Stimulated activated naive CD8-positive, alpha-beta T cell treated with anti-CD3 and anti-CD28 coated beads, Interleukin-15, Interleukin-2, amounts not matched to agents 100 ng/mL and 50 ng/mL, for 24 hours (primary cell): ENCODE data around the gene P2RX4.
"Not testable (repeated sequence)": the region's sequence is repeated elsewhere in the genome, so short reads cannot be mapped to it uniquely, and the experiment has no call there.

Experiments
- H3K27ac Mint-ChIP-seq: one replicate; pipeline ENCODE4 v1.8.0; 2021; ENCODE audit warnings: mild to moderate bottlenecking, mixed read lengths
- H3K27me3 Mint-ChIP-seq: one replicate; pipeline ENCODE4 v1.8.0; 2021; ENCODE audit warnings: mixed read lengths
- H3K36me3 Mint-ChIP-seq: one replicate; pipeline ENCODE4 v1.8.0; 2021; ENCODE audit warnings: low read depth, mixed read lengths
- H3K4me1 Mint-ChIP-seq: one replicate; pipeline ENCODE4 v1.8.0; 2021; ENCODE audit warnings: low read depth, mixed read lengths
- H3K4me3 Mint-ChIP-seq: one replicate; pipeline ENCODE4 v1.8.0; 2021; ENCODE audit warnings: mild to moderate bottlenecking, mixed read lengths
- H3K9me3 Mint-ChIP-seq: one replicate; pipeline ENCODE4 v1.8.0; 2021; ENCODE audit warnings: mixed read lengths

The P2RX4 gene

GRCh38 chr12:121257704-121258449 lies 47.9 kb downstream of the P2RX4 start:
- H3K36me3 Mint-ChIP-seq, result peaks cover 73% of the 10 kb centered on the region
- H3K27me3 Mint-ChIP-seq, H3K27ac Mint-ChIP-seq, H3K9me3 Mint-ChIP-seq, H3K4me3 Mint-ChIP-seq, H3K4me1 Mint-ChIP-seq: not testable (repeated sequence)

- no peaks in the 10 kb centered on the region for H3K4me1 Mint-ChIP-seq
- no peak overlapping the region for H3K27ac Mint-ChIP-seq
- H3K4me3 Mint-ChIP-seq, result no peak overlapping the region
- H3K27me3 Mint-ChIP-seq, result no peaks in the 10 kb centered on the region
- H3K36me3 Mint-ChIP-seq, result peaks cover 69% of the 10 kb centered on the region
- H3K9me3 Mint-ChIP-seq, result no peaks in the 10 kb centered on the region
These were observed 49.1 kb downstream of the P2RX4 start for GRCh38 chr12:121259074-121259473.

- Mint-ChIP-seq H3K27me3 (no peaks in the 10 kb centered on the region), H3K9me3 (no peaks in the 10 kb centered on the region), H3K4me3 (no peak overlapping the region), H3K27ac (no peak overlapping the region), H3K4me1 (no peaks in the 10 kb centered on the region), H3K36me3 (peaks cover 61% of the 10 kb centered on the region)
These were observed 50.2 kb downstream of the P2RX4 start for GRCh38 chr12:121260091-121260490.

GRCh38 chr12:121261398-121261797 lies 51.5 kb downstream of the P2RX4 start:
- no peak overlapping the region for H3K27ac Mint-ChIP-seq
- no peaks in the 10 kb centered on the region for H3K27me3 Mint-ChIP-seq
- H3K36me3 Mint-ChIP-seq, result peaks cover 58% of the 10 kb centered on the region
- H3K4me3 Mint-ChIP-seq, result no peak overlapping the region
- H3K9me3 Mint-ChIP-seq, result no peaks in the 10 kb centered on the region
- no peaks in the 10 kb centered on the region for H3K4me1 Mint-ChIP-seq

- H3K36me3 Mint-ChIP-seq, result peaks cover 50% of the 10 kb centered on the region
- H3K4me3 Mint-ChIP-seq, result no peak overlapping the region
- no peaks in the 10 kb centered on the region for H3K4me1 Mint-ChIP-seq
- H3K27ac Mint-ChIP-seq, result no peak overlapping the region
- no peaks in the 10 kb centered on the region for H3K27me3 Mint-ChIP-seq
- no peaks in the 10 kb centered on the region for H3K9me3 Mint-ChIP-seq
These were observed 53.4 kb downstream of the P2RX4 start for GRCh38 chr12:121263206-121263935.

GRCh38 chr12:121264135-121264534 lies 54.2 kb downstream of the P2RX4 start:
- no peaks in the 10 kb centered on the region for H3K9me3 Mint-ChIP-seq
- H3K4me1 Mint-ChIP-seq, result no peaks in the 10 kb centered on the region
- H3K4me3 Mint-ChIP-seq, result no peak overlapping the region
- H3K36me3 Mint-ChIP-seq, result peaks cover 47% of the 10 kb centered on the region
- H3K27me3 Mint-ChIP-seq, result no peaks in the 10 kb centered on the region
- H3K27ac Mint-ChIP-seq, result no peak overlapping the region

GRCh38 chr12:121264951-121265515 lies 55.1 kb downstream of the P2RX4 start:
- Mint-ChIP-seq H3K9me3 (no peaks in the 10 kb centered on the region), H3K36me3 (peaks cover 44% of the 10 kb centered on the region), H3K4me3 (no peak overlapping the region), H3K4me1 (no peaks in the 10 kb centered on the region), H3K27me3 (no peaks in the 10 kb centered on the region), H3K27ac (no peak overlapping the region)

- Mint-ChIP-seq H3K27ac (no peak overlapping the region), H3K27me3 (no peaks in the 10 kb centered on the region), H3K36me3 (peaks cover 40% of the 10 kb centered on the region)
These were observed 57.9 kb downstream of the P2RX4 start for GRCh38 chr12:121267822-121268221.

GRCh38 chr12:121273364-121273896 lies 63.5 kb downstream of the P2RX4 start:
- H3K27ac Mint-ChIP-seq, result no peak overlapping the region
- no peaks in the 10 kb centered on the region for H3K9me3 Mint-ChIP-seq
- H3K27me3 Mint-ChIP-seq, result no peaks in the 10 kb centered on the region
- no peak overlapping the region for H3K4me3 Mint-ChIP-seq
- peaks cover 53% of the 10 kb centered on the region for H3K36me3 Mint-ChIP-seq
- H3K4me1 Mint-ChIP-seq, result peaks cover 8% of the 10 kb centered on the region

More at GRCh38 chr12:121267822-121268221, 57.9 kb downstream of the P2RX4 start:
- no peak overlapping the region for H3K4me3 Mint-ChIP-seq
- H3K9me3 Mint-ChIP-seq, result no peaks in the 10 kb centered on the region
- no peaks in the 10 kb centered on the region for H3K4me1 Mint-ChIP-seq

GRCh38 chr12:121274036-121274763 lies 64.3 kb downstream of the P2RX4 start:
- Mint-ChIP-seq H3K9me3 (no peaks in the 10 kb centered on the region), H3K27ac (no peak overlapping the region), H3K27me3 (no peaks in the 10 kb centered on the region), H3K36me3 (peaks cover 52% of the 10 kb centered on the region), H3K4me3 (no peak overlapping the region), H3K4me1 (peaks cover 8% of the 10 kb centered on the region)

GRCh38 chr12:121277374-121277759 lies 67.4 kb downstream of the P2RX4 start:
- H3K9me3 Mint-ChIP-seq, result no peaks in the 10 kb centered on the region
- H3K27me3 Mint-ChIP-seq, result no peaks in the 10 kb centered on the region
- peak overlapping the region; percentile 58 for H3K27ac Mint-ChIP-seq
- H3K36me3 Mint-ChIP-seq, result peaks cover 35% of the 10 kb centered on the region
- peaks cover 8% of the 10 kb centered on the region for H3K4me1 Mint-ChIP-seq
- no peak overlapping the region for H3K4me3 Mint-ChIP-seq

- peaks cover 27% of the 10 kb centered on the region for H3K36me3 Mint-ChIP-seq
- H3K27ac Mint-ChIP-seq, result no peak overlapping the region
- peaks cover 8% of the 10 kb centered on the region for H3K4me1 Mint-ChIP-seq
- no peaks in the 10 kb centered on the region for H3K27me3 Mint-ChIP-seq
- H3K9me3 Mint-ChIP-seq, result no peaks in the 10 kb centered on the region
- no peak overlapping the region for H3K4me3 Mint-ChIP-seq
These were observed 68.5 kb downstream of the P2RX4 start for GRCh38 chr12:121278169-121279070.

- no peak overlapping the region for H3K27ac Mint-ChIP-seq
- H3K9me3 Mint-ChIP-seq, result no peaks in the 10 kb centered on the region
- no peak overlapping the region for H3K4me3 Mint-ChIP-seq
- no peaks in the 10 kb centered on the region for H3K27me3 Mint-ChIP-seq
- peaks cover 8% of the 10 kb centered on the region for H3K4me1 Mint-ChIP-seq
- H3K36me3 Mint-ChIP-seq, result peaks cover 22% of the 10 kb centered on the region
These were observed 69.1 kb downstream of the P2RX4 start for GRCh38 chr12:121279071-121279375.

GRCh38 chr12:121279507-121279915 lies 69.6 kb downstream of the P2RX4 start:
- no peak overlapping the region for H3K4me3 Mint-ChIP-seq

More at GRCh38 chr12:121279507-121279915, 69.6 kb downstream of the P2RX4 start:
- peaks cover 22% of the 10 kb centered on the region for H3K36me3 Mint-ChIP-seq
- H3K27ac Mint-ChIP-seq, result no peak overlapping the region
- H3K27me3 Mint-ChIP-seq, result no peaks in the 10 kb centered on the region
- no peaks in the 10 kb centered on the region for H3K9me3 Mint-ChIP-seq
- peaks cover 8% of the 10 kb centered on the region for H3K4me1 Mint-ChIP-seq
